Glutamatergic neuron (in vitro differentiated cells): ENCODE data around the gene MOB3B. TPM values are rescaled to one million over a fixed set of nuclear protein-coding genes. Genes with fewer than 3 reads are reported as not detected.

ENCODE experiments used
- DNase-seq: peaks from one replicate; pipeline ENCODE4 v3.0.0; 2022
- H3K27ac Mint-ChIP-seq: one replicate; pipeline ENCODE4 v1.8.0; 2020; ENCODE audit warnings: mild to moderate bottlenecking, mixed read lengths, inconsistent platforms; ENCODE audit not compliant: unreplicated experiment
- H3K27me3 Mint-ChIP-seq: one replicate; pipeline ENCODE4 v1.8.0; 2020; ENCODE audit warnings: mild to moderate bottlenecking, moderate library complexity, mixed read lengths, inconsistent platforms; ENCODE audit not compliant: unreplicated experiment
- H3K36me3 Mint-ChIP-seq: one replicate; pipeline ENCODE4 v1.8.0; 2020; ENCODE audit warnings: mild to moderate bottlenecking, mixed read lengths, inconsistent platforms; ENCODE audit not compliant: unreplicated experiment
- H3K4me1 Mint-ChIP-seq: one replicate; pipeline ENCODE4 v1.8.0; 2020; ENCODE audit warnings: mild to moderate bottlenecking, low read depth, mixed read lengths, inconsistent platforms; ENCODE audit not compliant: unreplicated experiment
- H3K4me3 Mint-ChIP-seq: one replicate; pipeline ENCODE4 v1.8.0; 2020; ENCODE audit warnings: mild to moderate bottlenecking, mixed read lengths, inconsistent platforms; ENCODE audit not compliant: unreplicated experiment
- H3K9me3 Mint-ChIP-seq: one replicate; pipeline ENCODE4 v1.8.0; 2020; ENCODE audit warnings: mild to moderate bottlenecking, moderate library complexity, mixed read lengths, inconsistent platforms; ENCODE audit not compliant: unreplicated experiment
- CTCF ChIP-seq: fragments of 200-600 bp; sonication (generic); IDR thresholded peaks from one replicate; pipeline ENCODE4 v1.5.0; 2021; ENCODE audit not compliant: partially characterized antibody, unreplicated experiment
- total RNA-seq: library from RNA; stranded (reverse); fragmentation: NEBNext Ultra II Directional; extraction: Animal tissue kit (Norgen Biotek cat#: 25700); gene quantifications from one replicate; pipeline ENCODE4 v1.2.1, GENCODE V29; 2021; ENCODE audit not compliant: unreplicated experiment

MOB3B gene
- total RNA-seq, 1 donor from 2014 or later: 1.8 TPM

GRCh38 chr9:27279611-27280010 is 250.0 kb downstream of the MOB3B start:
- TF ChIP-seq CTCF: no peak
- peaks cover 1% of the 10 kb centered on the region for H3K4me1 Mint-ChIP-seq
- no peak for DNase-seq
- H3K36me3 Mint-ChIP-seq: no peaks in the 10 kb centered on the region
- no peak overlapping the region for H3K27ac Mint-ChIP-seq
- no peaks in the 10 kb centered on the region for H3K9me3 Mint-ChIP-seq
- no peaks in the 10 kb centered on the region for H3K27me3 Mint-ChIP-seq
- H3K4me3 Mint-ChIP-seq: no peak overlapping the region

- H3K27ac Mint-ChIP-seq: no peak overlapping the region
- TF ChIP-seq CTCF: no peak
- no peak overlapping the region for H3K4me3 Mint-ChIP-seq
- no peaks in the 10 kb centered on the region for H3K36me3 Mint-ChIP-seq
- H3K9me3 Mint-ChIP-seq: no peaks in the 10 kb centered on the region
- peaks cover 1% of the 10 kb centered on the region for H3K4me1 Mint-ChIP-seq
- H3K27me3 Mint-ChIP-seq: no peaks in the 10 kb centered on the region
- no peak for DNase-seq
Measured at GRCh38 chr9:27278374-27278773, 251.2 kb downstream of the MOB3B start.

GRCh38 chr9:27276193-27277030 is 253.2 kb downstream of the MOB3B start:
- TF ChIP-seq CTCF: peak; percentile 90
- Mint-ChIP-seq H3K4me3 (peak overlapping the region; percentile 5), H3K9me3 (no peaks in the 10 kb centered on the region), H3K27ac (no peak overlapping the region), H3K27me3 (no peaks in the 10 kb centered on the region), H3K36me3 (no peaks in the 10 kb centered on the region), H3K4me1 (peaks cover 1% of the 10 kb centered on the region)
- no peak for DNase-seq

Other genes starting within 250 kb of the MOB3B start
- not detected for gene EQTN, start 232.7 kb downstream of the MOB3B start, total RNA-seq
- not detected for gene IFNK, start 5.5 kb downstream of the MOB3B start, total RNA-seq
- 53.9 TPM for gene C9orf72, start 43.7 kb upstream of the MOB3B start, total RNA-seq